ENCODE results near the gene GART.

Gene GART

GRCh38 chr21:33458861-33459260 is 83.1 kb downstream of the GART start:
- no peaks in the 10 kb centered on the region for H3K4me1 ChIP-seq
- no peak for DNase-seq
- no peaks in the 10 kb centered on the region for H3K27me3 ChIP-seq
- no peak overlapping the region for H3K4me3 ChIP-seq (ENCODE audit: low read depth, low read length)
- no peak for TF ChIP-seq CTCF (IDR thresholded peaks at IDR 0.05; ENCODE audit: low read depth, low read length)
- no peaks in the 10 kb centered on the region; the same call in none of the 2 replicates for H3K36me3 ChIP-seq
- no peaks in the 10 kb centered on the region for H3K9me3 ChIP-seq

- Histone ChIP-seq H3K9me3 (no peaks in the 10 kb centered on the region), H3K4me3 (ENCODE audit: low read depth, low read length) (no peak overlapping the region), H3K4me1 (no peaks in the 10 kb centered on the region; the same call in 1 of the 2 replicates), H3K36me3 (no peaks in the 10 kb centered on the region; the same call in 1 of the 2 replicates), H3K27me3 (no peaks in the 10 kb centered on the region)
- TF ChIP-seq CTCF (IDR thresholded peaks at IDR 0.05; ENCODE audit: low read depth, low read length) = no peak
- no peak for DNase-seq
Measured at GRCh38 chr21:33455686-33456446, 86.1 kb downstream of the GART start.

All from BE2C (cell line).